IPS-15b (cell line): ENCODE results near the gene CTSK.
"Not testable (repeated sequence)": the region's sequence is repeated elsewhere in the genome, so short reads cannot be mapped to it uniquely, and the experiment has no call there.

ENCODE experiments used
- H3K27me3 ChIP-seq: one replicate; pipeline ENCODE4 v1.6.1; 2013; ENCODE audit warnings: low read length; ENCODE audit not compliant: control insufficient read depth, insufficient read depth
- H3K36me3 ChIP-seq: one replicate; pipeline ENCODE4 v1.6.1; 2013; ENCODE audit warnings: low read length; ENCODE audit not compliant: control insufficient read depth, insufficient read depth
- H3K4me1 ChIP-seq: one replicate; pipeline ENCODE4 v1.6.1; 2013; ENCODE audit warnings: mild to moderate bottlenecking, low read length; ENCODE audit not compliant: control insufficient read depth, insufficient read depth
- H3K4me3 ChIP-seq: one replicate; pipeline ENCODE4 v1.5.1; 2013; ENCODE audit warnings: low read depth, low read length
- H3K9ac ChIP-seq: one replicate; pipeline ENCODE4 v1.6.1; 2013; ENCODE audit warnings: low read depth, mild to moderate bottlenecking, low read length
- H3K9me3 ChIP-seq: one replicate; pipeline ENCODE4 v1.6.1; 2013; ENCODE audit warnings: mild to moderate bottlenecking, low read length; ENCODE audit not compliant: control insufficient read depth, insufficient read depth

The CTSK gene

GRCh38 chr1:150775276-150775675 lies 32.8 kb downstream of the CTSK start:
- no peaks in the 10 kb centered on the region for H3K36me3 ChIP-seq
- no peaks in the 10 kb centered on the region for H3K9me3 ChIP-seq
- no peak overlapping the region for H3K4me3 ChIP-seq
- H3K27me3 ChIP-seq, result no peaks in the 10 kb centered on the region
- no peak overlapping the region for H3K9ac ChIP-seq
- no peaks in the 10 kb centered on the region for H3K4me1 ChIP-seq

- Histone ChIP-seq H3K9ac (no peak overlapping the region), H3K4me3 (no peak overlapping the region), H3K4me1 (no peaks in the 10 kb centered on the region), H3K36me3 (no peaks in the 10 kb centered on the region), H3K9me3 (no peaks in the 10 kb centered on the region), H3K27me3 (no peaks in the 10 kb centered on the region)
Measured at GRCh38 chr1:150772326-150772725, 35.7 kb downstream of the CTSK start.

- not testable (repeated sequence) for H3K27me3 ChIP-seq, H3K36me3 ChIP-seq, H3K4me1 ChIP-seq, H3K9me3 ChIP-seq, H3K9ac ChIP-seq, H3K4me3 ChIP-seq
Measured at GRCh38 chr1:150767704-150768103, 40.4 kb downstream of the CTSK start.

GRCh38 chr1:150765977-150766301 lies 42.1 kb downstream of the CTSK start:
- not testable (repeated sequence) for H3K36me3 ChIP-seq, H3K9ac ChIP-seq, H3K4me3 ChIP-seq, H3K4me1 ChIP-seq, H3K27me3 ChIP-seq, H3K9me3 ChIP-seq

- H3K36me3 ChIP-seq, result no peaks in the 10 kb centered on the region
- no peaks in the 10 kb centered on the region for H3K27me3 ChIP-seq
- no peak within 1 kb of the TSS for H3K9ac ChIP-seq
- H3K9me3 ChIP-seq, result no peaks in the 10 kb centered on the region
- no peak within 1 kb of the TSS for H3K4me3 ChIP-seq
- no peaks in the 10 kb centered on the region for H3K4me1 ChIP-seq
Measured at GRCh38 chr1:150765296-150765976, 42.6 kb downstream of the CTSK start, which contains the start of gene CTSS. Gene CTSS, minus strand, starts transcription at chr1:150765778. Its CDS starts 1,015 bp downstream, at chr1:150764763.

GRCh38 chr1:150764617-150765101 lies 43.4 kb downstream of the CTSK start:
- Histone ChIP-seq H3K9ac (no peak overlapping the region), H3K4me3 (no peak overlapping the region), H3K4me1 (no peaks in the 10 kb centered on the region), H3K36me3 (no peaks in the 10 kb centered on the region), H3K27me3 (no peaks in the 10 kb centered on the region), H3K9me3 (no peaks in the 10 kb centered on the region)

- no peak overlapping the region for H3K9ac ChIP-seq
Measured at GRCh38 chr1:150763018-150763417, 45.0 kb downstream of the CTSK start.

GRCh38 chr1:150762552-150762951 lies 45.5 kb downstream of the CTSK start:
- Histone ChIP-seq H3K27me3 (no peaks in the 10 kb centered on the region), H3K4me1 (no peaks in the 10 kb centered on the region), H3K4me3 (no peak overlapping the region), H3K36me3 (no peaks in the 10 kb centered on the region), H3K9ac (no peak overlapping the region), H3K9me3 (no peaks in the 10 kb centered on the region)

More at GRCh38 chr1:150763018-150763417, 45.0 kb downstream of the CTSK start:
- no peaks in the 10 kb centered on the region for H3K4me1 ChIP-seq
- H3K36me3 ChIP-seq, result no peaks in the 10 kb centered on the region
- H3K27me3 ChIP-seq, result no peaks in the 10 kb centered on the region
- H3K4me3 ChIP-seq, result no peak overlapping the region
- no peaks in the 10 kb centered on the region for H3K9me3 ChIP-seq

- Histone ChIP-seq H3K27me3 (no peaks in the 10 kb centered on the region), H3K4me1 (no peaks in the 10 kb centered on the region), H3K4me3 (no peak overlapping the region), H3K9me3 (no peaks in the 10 kb centered on the region), H3K36me3 (no peaks in the 10 kb centered on the region), H3K9ac (no peak overlapping the region)
Measured at GRCh38 chr1:150761801-150762200, 46.3 kb downstream of the CTSK start.

- no peaks in the 10 kb centered on the region for H3K4me1 ChIP-seq
- no peak overlapping the region for H3K9ac ChIP-seq
- no peaks in the 10 kb centered on the region for H3K9me3 ChIP-seq
- no peaks in the 10 kb centered on the region for H3K27me3 ChIP-seq
- H3K4me3 ChIP-seq, result no peak overlapping the region
- H3K36me3 ChIP-seq, result no peaks in the 10 kb centered on the region
Measured at GRCh38 chr1:150760013-150760412, 48.0 kb downstream of the CTSK start.

GRCh38 chr1:150753416-150753815 lies 54.6 kb downstream of the CTSK start:
- Histone ChIP-seq H3K9ac (no peak overlapping the region), H3K27me3 (no peaks in the 10 kb centered on the region)

GRCh38 chr1:150751443-150751842 lies 56.6 kb downstream of the CTSK start:
- Histone ChIP-seq H3K9me3 (no peaks in the 10 kb centered on the region), H3K9ac (no peak overlapping the region), H3K27me3 (no peaks in the 10 kb centered on the region), H3K4me3 (no peak overlapping the region), H3K36me3 (no peaks in the 10 kb centered on the region), H3K4me1 (no peaks in the 10 kb centered on the region)

More at GRCh38 chr1:150753416-150753815, 54.6 kb downstream of the CTSK start:
- no peak overlapping the region for H3K4me3 ChIP-seq
- H3K36me3 ChIP-seq, result no peaks in the 10 kb centered on the region
- H3K9me3 ChIP-seq, result no peaks in the 10 kb centered on the region
- H3K4me1 ChIP-seq, result no peaks in the 10 kb centered on the region
